Measurements from ENCODE around the gene MAVS.
"Not testable (repeated sequence)": the region's sequence is repeated elsewhere in the genome, so short reads cannot be mapped to it uniquely, and the experiment has no call there.

MAVS gene

GRCh38 chr20:3904224-3904623 is 57.6 kb downstream of the MAVS start:
- H3K4me3 ChIP-seq (ENCODE audit: low read depth in 1 of 2, low read length in 2 of 2) = no peak overlapping the region
- H3K4me1 ChIP-seq (ENCODE audit: control insufficient read depth in 1 of 2, insufficient read depth in 2 of 2, low read length in 2 of 2) = peaks cover 5 to 25% of the 10 kb centered on the region in 2 donors
- no peak overlapping the region for H3K27ac ChIP-seq (ENCODE audit: low read length)
- no peaks in the 10 kb centered on the region for H3K9me3 ChIP-seq (ENCODE audit: control insufficient read depth in 1 of 2, low read length in 2 of 2)
- H3K27me3 ChIP-seq (ENCODE audit: low read depth, low read length) = no peaks in the 10 kb centered on the region
- H3K36me3 ChIP-seq (ENCODE audit: control insufficient read depth in 1 of 2, insufficient read depth in 2 of 2, low read length in 2 of 2) = peaks cover 10 to 15% of the 10 kb centered on the region in 2 donors

GRCh38 chr20:3904857-3905256 is 58.2 kb downstream of the MAVS start:
- H3K9me3 ChIP-seq (ENCODE audit: control insufficient read depth in 1 of 2, low read length in 2 of 2) = no peaks in the 10 kb centered on the region
- H3K36me3 ChIP-seq (ENCODE audit: control insufficient read depth in 1 of 2, insufficient read depth in 2 of 2, low read length in 2 of 2) = peaks cover 12 to 20% of the 10 kb centered on the region in 2 donors
- H3K27ac ChIP-seq (ENCODE audit: low read length) = no peak overlapping the region
- H3K27me3 ChIP-seq (ENCODE audit: low read depth, low read length) = no peaks in the 10 kb centered on the region
- H3K4me3 ChIP-seq (ENCODE audit: low read depth in 1 of 2, low read length in 2 of 2) = no peak overlapping the region
- H3K4me1 ChIP-seq (ENCODE audit: control insufficient read depth in 1 of 2, insufficient read depth in 2 of 2, low read length in 2 of 2) = peaks cover 5 to 18% of the 10 kb centered on the region in 2 donors

DNA sequence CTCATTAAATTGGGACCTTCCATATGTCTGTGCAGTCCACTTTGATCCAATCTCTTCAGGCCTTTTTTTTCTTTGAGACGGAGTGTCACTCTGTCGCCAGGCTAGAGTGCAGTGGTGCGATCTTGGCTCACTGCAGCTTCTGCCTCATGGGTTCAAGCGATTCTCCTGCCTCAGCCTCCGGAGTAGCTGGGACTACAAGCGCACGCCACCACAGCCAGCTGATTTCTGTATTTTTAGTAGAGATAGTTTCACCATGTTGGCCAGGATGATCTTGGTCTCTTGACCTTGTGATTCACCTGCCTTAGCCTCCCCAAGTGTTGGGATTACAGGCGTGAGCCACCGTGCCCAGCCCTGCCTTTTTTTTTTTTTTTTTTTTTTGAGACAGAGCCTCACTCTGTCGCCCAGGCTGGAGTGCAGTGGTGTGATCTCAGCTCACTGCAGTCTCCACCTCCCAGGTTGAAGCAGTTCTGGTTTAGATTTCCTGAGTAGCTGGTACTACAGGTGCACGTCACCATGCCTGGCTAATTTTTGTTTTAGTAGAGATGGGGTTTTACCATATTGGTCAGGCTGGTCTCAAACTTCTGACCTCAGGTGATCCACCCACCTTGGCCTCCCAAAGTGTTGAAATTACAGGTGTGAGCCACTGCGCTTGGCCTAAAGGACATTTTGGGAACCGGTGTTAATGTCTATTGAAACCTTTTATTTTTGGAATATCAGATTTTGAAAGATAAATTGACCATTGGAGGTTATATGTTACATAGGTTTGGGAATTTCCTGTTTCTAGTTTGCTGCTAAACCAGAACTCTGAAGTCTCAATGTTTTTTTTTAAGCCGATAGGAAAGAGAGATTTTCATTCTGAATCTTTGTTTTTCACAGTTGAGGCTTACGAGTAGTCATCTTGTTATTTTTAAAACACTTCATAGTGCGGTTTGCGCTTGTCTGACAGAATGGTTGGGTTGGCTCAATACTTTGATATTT is 60.4 kb downstream of the MAVS start:
- H3K9me3 ChIP-seq (ENCODE audit: control insufficient read depth in 1 of 2, low read length in 2 of 2); H3K27me3 ChIP-seq (ENCODE audit: low read depth, low read length); H3K27ac ChIP-seq (ENCODE audit: low read length); H3K4me3 ChIP-seq (ENCODE audit: low read depth in 1 of 2, low read length in 2 of 2): not testable (repeated sequence)
- H3K4me1 ChIP-seq (ENCODE audit: control insufficient read depth in 1 of 2, insufficient read depth in 2 of 2, low read length in 2 of 2) = peaks cover 0 to 13% of the 10 kb centered on the region in 2 donors
- H3K36me3 ChIP-seq (ENCODE audit: control insufficient read depth in 1 of 2, insufficient read depth in 2 of 2, low read length in 2 of 2) = peaks cover 22 to 33% of the 10 kb centered on the region in 2 donors

DNA sequence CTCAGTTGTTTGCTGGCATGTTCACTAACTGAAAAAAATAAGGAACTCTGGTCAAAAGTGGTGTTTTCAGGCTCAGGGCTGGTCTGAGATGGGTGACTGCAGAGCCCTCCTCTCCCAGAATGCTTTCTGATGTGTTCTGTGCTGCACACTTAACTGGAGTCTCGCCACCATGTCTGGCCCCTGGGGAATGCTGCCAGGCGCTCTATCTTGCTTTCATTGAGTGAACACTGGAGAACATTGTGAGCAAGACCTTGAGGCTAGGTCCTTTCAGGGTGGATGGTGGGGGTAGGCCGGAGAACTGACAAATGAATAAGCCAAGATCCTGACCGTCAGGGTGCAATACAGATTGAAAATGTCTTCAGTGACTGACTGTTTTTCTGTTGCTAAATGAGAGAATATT is 62.0 kb downstream of the MAVS start:
- Histone ChIP-seq H3K27ac (ENCODE audit: low read length) (no peak overlapping the region), H3K4me1 (ENCODE audit: control insufficient read depth in 1 of 2, insufficient read depth in 2 of 2, low read length in 2 of 2) (peaks cover 0 to 13% of the 10 kb centered on the region in 2 donors), H3K27me3 (ENCODE audit: low read depth, low read length) (no peaks in the 10 kb centered on the region), H3K4me3 (ENCODE audit: low read depth in 1 of 2, low read length in 2 of 2) (no peak overlapping the region), H3K36me3 (ENCODE audit: control insufficient read depth in 1 of 2, insufficient read depth in 2 of 2, low read length in 2 of 2) (peaks cover 30 to 40% of the 10 kb centered on the region in 2 donors), H3K9me3 (ENCODE audit: control insufficient read depth in 1 of 2, low read length in 2 of 2) (no peaks in the 10 kb centered on the region)

- Histone ChIP-seq H3K36me3 (ENCODE audit: control insufficient read depth in 1 of 2, insufficient read depth in 2 of 2, low read length in 2 of 2) (peaks cover 41 to 48% of the 10 kb centered on the region in 2 donors), H3K9me3 (ENCODE audit: control insufficient read depth in 1 of 2, low read length in 2 of 2) (no peaks in the 10 kb centered on the region), H3K4me3 (ENCODE audit: low read depth in 1 of 2, low read length in 2 of 2) (no peak overlapping the region), H3K27me3 (ENCODE audit: low read depth, low read length) (no peaks in the 10 kb centered on the region), H3K27ac (ENCODE audit: low read length) (no peak overlapping the region), H3K4me1 (ENCODE audit: control insufficient read depth in 1 of 2, insufficient read depth in 2 of 2, low read length in 2 of 2) (peaks cover 0 to 8% of the 10 kb centered on the region in 2 donors)
These were observed 63.3 kb downstream of the MAVS start for GRCh38 chr20:3909952-3910366.

- peaks cover 0 to 6% of the 10 kb centered on the region in 2 donors for H3K4me1 ChIP-seq (ENCODE audit: control insufficient read depth in 1 of 2, insufficient read depth in 2 of 2, low read length in 2 of 2)
- peaks cover 41 to 48% of the 10 kb centered on the region in 2 donors for H3K36me3 ChIP-seq (ENCODE audit: control insufficient read depth in 1 of 2, insufficient read depth in 2 of 2, low read length in 2 of 2)
- H3K9me3 ChIP-seq (ENCODE audit: control insufficient read depth in 1 of 2, low read length in 2 of 2) = no peaks in the 10 kb centered on the region
- H3K4me3 ChIP-seq (ENCODE audit: low read depth in 1 of 2, low read length in 2 of 2) = no peak overlapping the region
- no peaks in the 10 kb centered on the region for H3K27me3 ChIP-seq (ENCODE audit: low read depth, low read length)
- H3K27ac ChIP-seq (ENCODE audit: low read length) = no peak overlapping the region
These were observed 64.2 kb downstream of the MAVS start for GRCh38 chr20:3910853-3911252.

- H3K9me3 ChIP-seq (ENCODE audit: control insufficient read depth in 1 of 2, low read length in 2 of 2) = no peaks in the 10 kb centered on the region
- no peaks in the 10 kb centered on the region for H3K27me3 ChIP-seq (ENCODE audit: low read depth, low read length)
- peaks cover 48 to 56% of the 10 kb centered on the region in 2 donors for H3K36me3 ChIP-seq (ENCODE audit: control insufficient read depth in 1 of 2, insufficient read depth in 2 of 2, low read length in 2 of 2)
- H3K4me3 ChIP-seq (ENCODE audit: low read depth in 1 of 2, low read length in 2 of 2) = no peak overlapping the region
- no peak overlapping the region for H3K27ac ChIP-seq (ENCODE audit: low read length)
- H3K4me1 ChIP-seq (ENCODE audit: control insufficient read depth in 1 of 2, insufficient read depth in 2 of 2, low read length in 2 of 2) = peaks cover 0 to 13% of the 10 kb centered on the region in 2 donors
These were observed 65.3 kb downstream of the MAVS start for GRCh38 chr20:3911956-3912355.

DNA sequence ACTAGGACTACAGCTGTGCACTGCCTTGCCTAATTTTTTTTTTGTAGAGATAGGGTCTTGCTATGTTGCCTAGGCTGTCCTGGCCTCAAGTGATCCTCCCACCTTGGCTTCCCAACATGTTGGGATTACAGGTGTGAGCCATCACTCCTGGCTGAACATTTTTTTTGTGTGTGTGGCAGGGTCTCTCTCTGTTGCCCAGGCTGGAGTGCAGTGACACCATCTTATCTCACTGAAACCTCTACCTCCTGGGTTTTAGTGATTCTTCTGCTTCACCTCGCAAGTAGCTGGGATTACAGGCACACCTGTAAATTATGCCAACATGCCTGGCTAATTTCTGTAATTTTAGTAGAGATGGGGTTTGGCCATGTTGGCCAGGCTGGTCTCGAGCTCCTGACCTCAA is 67.8 kb downstream of the MAVS start:
- no peaks in the 10 kb centered on the region for H3K27me3 ChIP-seq (ENCODE audit: low read depth, low read length)
- peaks cover 43 to 47% of the 10 kb centered on the region in 2 donors for H3K36me3 ChIP-seq (ENCODE audit: control insufficient read depth in 1 of 2, insufficient read depth in 2 of 2, low read length in 2 of 2)
- no peak overlapping the region for H3K4me3 ChIP-seq (ENCODE audit: low read depth in 1 of 2, low read length in 2 of 2)
- H3K9me3 ChIP-seq (ENCODE audit: control insufficient read depth in 1 of 2, low read length in 2 of 2) = no peaks in the 10 kb centered on the region
- peaks cover 0 to 11% of the 10 kb centered on the region in 2 donors for H3K4me1 ChIP-seq (ENCODE audit: control insufficient read depth in 1 of 2, insufficient read depth in 2 of 2, low read length in 2 of 2)
- no peak overlapping the region for H3K27ac ChIP-seq (ENCODE audit: low read length)

- no peak overlapping the region for H3K4me3 ChIP-seq (ENCODE audit: low read depth in 1 of 2, low read length in 2 of 2)
- H3K36me3 ChIP-seq (ENCODE audit: control insufficient read depth in 1 of 2, insufficient read depth in 2 of 2, low read length in 2 of 2) = peaks cover 38% of the 10 kb centered on the region in 2 donors
- H3K9me3 ChIP-seq (ENCODE audit: control insufficient read depth in 1 of 2, low read length in 2 of 2) = no peaks in the 10 kb centered on the region
- peaks cover 0 to 11% of the 10 kb centered on the region in 2 donors for H3K4me1 ChIP-seq (ENCODE audit: control insufficient read depth in 1 of 2, insufficient read depth in 2 of 2, low read length in 2 of 2)
- no peak overlapping the region for H3K27ac ChIP-seq (ENCODE audit: low read length)
- H3K27me3 ChIP-seq (ENCODE audit: low read depth, low read length) = no peaks in the 10 kb centered on the region
These were observed 69.1 kb downstream of the MAVS start for GRCh38 chr20:3915691-3916090.

DNA sequence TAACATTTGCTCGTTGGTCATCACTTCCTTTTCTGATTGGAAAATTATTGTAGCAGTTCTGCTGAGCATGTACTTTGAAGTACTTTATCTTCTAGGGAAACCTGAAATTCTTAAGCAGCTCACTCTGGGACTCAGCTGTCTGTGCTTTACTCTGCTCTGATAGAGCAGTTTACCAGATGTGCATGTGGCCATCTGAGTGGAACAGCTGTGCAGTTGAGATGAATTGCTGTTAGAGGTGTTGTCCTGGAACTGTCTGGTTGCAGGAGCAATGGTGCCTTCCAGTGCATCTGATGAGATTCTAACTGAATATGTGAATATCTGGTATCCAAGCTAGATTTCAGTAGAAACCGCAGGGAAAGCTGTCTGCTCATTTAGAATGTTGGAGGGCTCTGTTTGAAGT is 69.7 kb downstream of the MAVS start:
- H3K27me3 ChIP-seq (ENCODE audit: low read depth, low read length) = no peaks in the 10 kb centered on the region
- H3K4me1 ChIP-seq (ENCODE audit: control insufficient read depth in 1 of 2, insufficient read depth in 2 of 2, low read length in 2 of 2) = peaks cover 0 to 11% of the 10 kb centered on the region in 2 donors
- no peaks in the 10 kb centered on the region for H3K9me3 ChIP-seq (ENCODE audit: control insufficient read depth in 1 of 2, low read length in 2 of 2)
- H3K27ac ChIP-seq (ENCODE audit: low read length) = no peak overlapping the region
- H3K4me3 ChIP-seq (ENCODE audit: low read depth in 1 of 2, low read length in 2 of 2) = no peak overlapping the region
- H3K36me3 ChIP-seq (ENCODE audit: control insufficient read depth in 1 of 2, insufficient read depth in 2 of 2, low read length in 2 of 2) = peaks cover 33 to 38% of the 10 kb centered on the region in 2 donors

GRCh38 chr20:3919352-3919751 is 72.7 kb downstream of the MAVS start:
- no peaks in the 10 kb centered on the region for H3K9me3 ChIP-seq (ENCODE audit: control insufficient read depth in 1 of 2, low read length in 2 of 2)
- H3K27me3 ChIP-seq (ENCODE audit: low read depth, low read length) = no peaks in the 10 kb centered on the region
- H3K36me3 ChIP-seq (ENCODE audit: control insufficient read depth in 1 of 2, insufficient read depth in 2 of 2, low read length in 2 of 2) = peaks cover 38 to 40% of the 10 kb centered on the region in 2 donors
- H3K4me1 ChIP-seq (ENCODE audit: control insufficient read depth in 1 of 2, insufficient read depth in 2 of 2, low read length in 2 of 2) = peaks cover 7 to 15% of the 10 kb centered on the region in 2 donors
- no peak overlapping the region for H3K27ac ChIP-seq (ENCODE audit: low read length)
- H3K4me3 ChIP-seq (ENCODE audit: low read depth in 1 of 2, low read length in 2 of 2) = no peak overlapping the region
